H1 (cell line): ENCODE data around the gene RYK. TPM values are rescaled to one million over a fixed set of nuclear protein-coding genes. Genes with fewer than 3 reads are reported as not detected.

Experiments
- BCL11A ChIP-seq, 2 experiments: IDR thresholded peaks; one replicate each; pipeline ENCODE4 v1.6.1; 2011; ENCODE audit warnings: low read depth in 2 of 2, low read length in 2 of 2, mild to moderate bottlenecking in 2 of 2
- CHD2 ChIP-seq: IDR thresholded peaks from 2 replicates; pipeline ENCODE4 v1.6.1; 2012; ENCODE audit warnings: low read length, improper control_type of control experiment
- RAD21 ChIP-seq, 2 experiments: IDR thresholded peaks in 1 of 2; conservative IDR thresholded peaks in 1 of 2; 2 replicates each; pipeline ENCODE4 v1.6.1; 2011; ENCODE audit warnings: low read depth in 2 of 2, low read length in 2 of 2, improper control_type of control experiment in 1 of 2, inconsistent platforms in 1 of 2, mild to moderate bottlenecking in 1 of 2, moderate library complexity in 1 of 2
- polyA plus RNA-seq, 7 experiments: library from polyadenylated mRNA; depleted of rRNA in 3 of 7; stranded (reverse) in 5 of 7; unstranded in 2 of 7; fragments of >200 nt in 5 of 7; fragments of 200-250 nt in 2 of 7; gene quantifications; 1 replicate in 5 of 7; 2 replicates in 1 of 7; 4 replicates in 1 of 7; pipeline versions ENCODE4 v1.2.1 to v1.2.3, GENCODE V29; 2011 to 2013; ENCODE audit warnings: missing spikeins in 2 of 7, mixed read lengths in 2 of 7
- total RNA-seq: library from RNA; stranded (reverse); fragmentation: NEBNext Ultra II Directional; extraction: Animal tissue kit (Norgen Biotek cat#: 25700); gene quantifications from 2 replicates; pipeline ENCODE4 v1.2.1, GENCODE V29; 2021

The RYK gene
- total and polyA plus RNA-seq, 2 of the 8 experiments (the other 6 are each of a cell fraction or from before 2014, with no cell fraction given): 30.5 to 63.8 TPM

- TF ChIP-seq BCL11A (IDR thresholded peaks at IDR 0.05; ENCODE audit: low read depth in 2 of 2, low read length in 2 of 2): no peak
- no peak for TF ChIP-seq RAD21 (IDR thresholded peaks at IDR 0.05 in 1 of 2, conservative IDR thresholded peaks at IDR 0.05 in 1 of 2; ENCODE audit: low read depth in 2 of 2, low read length in 2 of 2)
- TF ChIP-seq CHD2: no peak
- TF ChIP-seq, all 59 proteins: peak for 0
Measured at GRCh38 chr3:134231131-134231530, 19.5 kb downstream of the RYK start (continued).
